ENCODE measurements around the gene WWOX. TPM values are rescaled to one million over a fixed set of nuclear protein-coding genes. Genes with fewer than 3 reads are reported as not detected.

WWOX gene
- total and polyA plus RNA-seq, 2 experiments from 2014 or later, result 22.1 to 123 TPM

GRCh38 chr16:78402833-78403232 is 303.4 kb downstream of the WWOX start:
- Histone ChIP-seq H3K4me3 (no peak overlapping the region), H3K36me3 (no peaks in the 10 kb centered on the region), H3K27me3 (no peaks in the 10 kb centered on the region), H3K4me1 (ENCODE audit: low read depth) (no peaks in the 10 kb centered on the region), H3K27ac (no peak overlapping the region), H3K9me3 (ENCODE audit: low read depth) (no peaks in the 10 kb centered on the region)
- DNase-seq (ENCODE audit: low read depth in 1 of 2, low spot score in 1 of 2), result no peak
- TF ChIP-seq CTCF (IDR thresholded peaks at IDR 0.05; ENCODE audit: low read depth, low read length), result no peak

- Histone ChIP-seq H3K27me3 (no peaks in the 10 kb centered on the region), H3K27ac (no peak overlapping the region), H3K36me3 (no peaks in the 10 kb centered on the region), H3K9me3 (ENCODE audit: low read depth) (no peaks in the 10 kb centered on the region), H3K4me1 (ENCODE audit: low read depth) (no peaks in the 10 kb centered on the region), H3K4me3 (no peak overlapping the region)
- no peak for DNase-seq (ENCODE audit: low read depth in 1 of 2, low spot score in 1 of 2)
- no peak for TF ChIP-seq CTCF (IDR thresholded peaks at IDR 0.05; ENCODE audit: low read depth, low read length)
These were observed 305.6 kb downstream of the WWOX start for GRCh38 chr16:78405040-78405439.

GRCh38 chr16:78405833-78406232 is 306.4 kb downstream of the WWOX start:
- Histone ChIP-seq H3K4me1 (ENCODE audit: low read depth) (no peaks in the 10 kb centered on the region), H3K27ac (no peak overlapping the region), H3K9me3 (ENCODE audit: low read depth) (no peaks in the 10 kb centered on the region), H3K4me3 (no peak overlapping the region), H3K27me3 (no peaks in the 10 kb centered on the region), H3K36me3 (no peaks in the 10 kb centered on the region)
- TF ChIP-seq CTCF (IDR thresholded peaks at IDR 0.05; ENCODE audit: low read depth, low read length), result no peak
- DNase-seq (ENCODE audit: low read depth in 1 of 2, low spot score in 1 of 2), result no peak

GRCh38 chr16:78407191-78407590 is 307.7 kb downstream of the WWOX start:
- DNase-seq (ENCODE audit: low read depth in 1 of 2, low spot score in 1 of 2), result no peak
- Histone ChIP-seq H3K9me3 (ENCODE audit: low read depth) (no peaks in the 10 kb centered on the region), H3K4me1 (ENCODE audit: low read depth) (no peaks in the 10 kb centered on the region), H3K27me3 (no peaks in the 10 kb centered on the region), H3K4me3 (no peak overlapping the region), H3K36me3 (no peaks in the 10 kb centered on the region), H3K27ac (no peak overlapping the region)
- no peak for TF ChIP-seq CTCF (IDR thresholded peaks at IDR 0.05; ENCODE audit: low read depth, low read length)

GRCh38 chr16:78413651-78414050 is 314.2 kb downstream of the WWOX start:
- Histone ChIP-seq H3K36me3 (no peaks in the 10 kb centered on the region), H3K9me3 (ENCODE audit: low read depth) (no peaks in the 10 kb centered on the region), H3K27ac (no peak overlapping the region), H3K4me1 (ENCODE audit: low read depth) (no peaks in the 10 kb centered on the region), H3K27me3 (no peaks in the 10 kb centered on the region), H3K4me3 (no peak overlapping the region)
- no peak for DNase-seq (ENCODE audit: low read depth in 1 of 2, low spot score in 1 of 2)
- TF ChIP-seq CTCF (IDR thresholded peaks at IDR 0.05; ENCODE audit: low read depth, low read length), result no peak

- H3K4me3 ChIP-seq, result no peak overlapping the region
These were observed 315.6 kb downstream of the WWOX start for GRCh38 chr16:78415013-78415412.

More at GRCh38 chr16:78415013-78415412, 315.6 kb downstream of the WWOX start:
- Histone ChIP-seq H3K27me3 (no peaks in the 10 kb centered on the region), H3K9me3 (ENCODE audit: low read depth) (no peaks in the 10 kb centered on the region), H3K4me1 (ENCODE audit: low read depth) (no peaks in the 10 kb centered on the region), H3K27ac (no peak overlapping the region), H3K36me3 (no peaks in the 10 kb centered on the region)
- no peak for DNase-seq (ENCODE audit: low read depth in 1 of 2, low spot score in 1 of 2)
- no peak for TF ChIP-seq CTCF (IDR thresholded peaks at IDR 0.05; ENCODE audit: low read depth, low read length)
